ENCODE results near the gene CDCP2.
"Not testable (repeated sequence)": the region's sequence is repeated elsewhere in the genome, so short reads cannot be mapped to it uniquely, and the experiment has no call there.

Gene CDCP2

GRCh38 chr1:54177726-54178125, 24.9 kb upstream of the CDCP2 start:
- Histone ChIP-seq H3K4me3 (ENCODE audit: low read length) (no peak overlapping the region), H3K4me1 (ENCODE audit: control insufficient read depth, low read depth, low read length) (no peaks in the 10 kb centered on the region), H3K27ac (ENCODE audit: low read length) (no peak overlapping the region), H3K36me3 (ENCODE audit: control insufficient read depth, low read depth, low read length) (no peaks in the 10 kb centered on the region), H3K9me3 (ENCODE audit: control insufficient read depth, low read depth, low read length) (no peaks in the 10 kb centered on the region), H3K9ac (ENCODE audit: low read length) (no peak overlapping the region), H3K27me3 (ENCODE audit: control insufficient read depth, insufficient read depth, low read length) (no peaks in the 10 kb centered on the region)

- no peak overlapping the region for H3K27ac ChIP-seq (ENCODE audit: low read length)
- H3K4me1 ChIP-seq (ENCODE audit: control insufficient read depth, low read depth, low read length) = no peaks in the 10 kb centered on the region
- H3K36me3 ChIP-seq (ENCODE audit: control insufficient read depth, low read depth, low read length) = no peaks in the 10 kb centered on the region
- no peaks in the 10 kb centered on the region for H3K9me3 ChIP-seq (ENCODE audit: control insufficient read depth, low read depth, low read length)
- no peak overlapping the region for H3K9ac ChIP-seq (ENCODE audit: low read length)
- no peak overlapping the region for H3K4me3 ChIP-seq (ENCODE audit: low read length)
- no peaks in the 10 kb centered on the region for H3K27me3 ChIP-seq (ENCODE audit: control insufficient read depth, insufficient read depth, low read length)
Observed at GRCh38 chr1:54176621-54177327, 24.0 kb upstream of the CDCP2 start.

GRCh38 chr1:54174106-54174505, 21.3 kb upstream of the CDCP2 start:
- H3K4me1 ChIP-seq (ENCODE audit: control insufficient read depth, low read depth, low read length) = no peaks in the 10 kb centered on the region
- no peak overlapping the region for H3K27ac ChIP-seq (ENCODE audit: low read length)
- H3K36me3 ChIP-seq (ENCODE audit: control insufficient read depth, low read depth, low read length) = no peaks in the 10 kb centered on the region
- no peaks in the 10 kb centered on the region for H3K9me3 ChIP-seq (ENCODE audit: control insufficient read depth, low read depth, low read length)
- no peak overlapping the region for H3K9ac ChIP-seq (ENCODE audit: low read length)
- no peaks in the 10 kb centered on the region for H3K27me3 ChIP-seq (ENCODE audit: control insufficient read depth, insufficient read depth, low read length)
- no peak overlapping the region for H3K4me3 ChIP-seq (ENCODE audit: low read length)

GRCh38 chr1:54173681-54174080, 20.9 kb upstream of the CDCP2 start:
- no peak overlapping the region for H3K9ac ChIP-seq (ENCODE audit: low read length)
- no peaks in the 10 kb centered on the region for H3K9me3 ChIP-seq (ENCODE audit: control insufficient read depth, low read depth, low read length)
- H3K36me3 ChIP-seq (ENCODE audit: control insufficient read depth, low read depth, low read length) = no peaks in the 10 kb centered on the region
- H3K4me3 ChIP-seq (ENCODE audit: low read length) = no peak overlapping the region
- no peak overlapping the region for H3K27ac ChIP-seq (ENCODE audit: low read length)
- H3K4me1 ChIP-seq (ENCODE audit: control insufficient read depth, low read depth, low read length) = no peaks in the 10 kb centered on the region
- no peaks in the 10 kb centered on the region for H3K27me3 ChIP-seq (ENCODE audit: control insufficient read depth, insufficient read depth, low read length)

- H3K27me3 ChIP-seq (ENCODE audit: control insufficient read depth, insufficient read depth, low read length) = no peaks in the 10 kb centered on the region
- H3K27ac ChIP-seq (ENCODE audit: low read length) = no peak overlapping the region
- no peak overlapping the region for H3K4me3 ChIP-seq (ENCODE audit: low read length)
- H3K36me3 ChIP-seq (ENCODE audit: control insufficient read depth, low read depth, low read length) = no peaks in the 10 kb centered on the region
- H3K4me1 ChIP-seq (ENCODE audit: control insufficient read depth, low read depth, low read length) = no peaks in the 10 kb centered on the region
- H3K9me3 ChIP-seq (ENCODE audit: control insufficient read depth, low read depth, low read length) = no peaks in the 10 kb centered on the region
- no peak overlapping the region for H3K9ac ChIP-seq (ENCODE audit: low read length)
Observed at GRCh38 chr1:54172614-54173599, 20.1 kb upstream of the CDCP2 start.

- Histone ChIP-seq H3K9ac (ENCODE audit: low read length) (no peak overlapping the region), H3K27ac (ENCODE audit: low read length) (no peak overlapping the region), H3K4me3 (ENCODE audit: low read length) (no peak overlapping the region), H3K27me3 (ENCODE audit: control insufficient read depth, insufficient read depth, low read length) (no peaks in the 10 kb centered on the region), H3K36me3 (ENCODE audit: control insufficient read depth, low read depth, low read length) (no peaks in the 10 kb centered on the region), H3K4me1 (ENCODE audit: control insufficient read depth, low read depth, low read length) (no peaks in the 10 kb centered on the region), H3K9me3 (ENCODE audit: control insufficient read depth, low read depth, low read length) (no peaks in the 10 kb centered on the region)
Observed at GRCh38 chr1:54171606-54172005, 18.8 kb upstream of the CDCP2 start.

- Histone ChIP-seq H3K9ac (ENCODE audit: low read length) (no peak overlapping the region), H3K27ac (ENCODE audit: low read length) (no peak overlapping the region)
Observed at GRCh38 chr1:54171016-54171415, 18.2 kb upstream of the CDCP2 start.

GRCh38 chr1:54169068-54169467, 16.3 kb upstream of the CDCP2 start:
- Histone ChIP-seq H3K9me3 (ENCODE audit: control insufficient read depth, low read depth, low read length) (no peaks in the 10 kb centered on the region), H3K9ac (ENCODE audit: low read length) (no peak overlapping the region), H3K27ac (ENCODE audit: low read length) (no peak overlapping the region), H3K36me3 (ENCODE audit: control insufficient read depth, low read depth, low read length) (no peaks in the 10 kb centered on the region), H3K4me1 (ENCODE audit: control insufficient read depth, low read depth, low read length) (no peaks in the 10 kb centered on the region), H3K4me3 (ENCODE audit: low read length) (no peak overlapping the region), H3K27me3 (ENCODE audit: control insufficient read depth, insufficient read depth, low read length) (no peaks in the 10 kb centered on the region)

More at GRCh38 chr1:54171016-54171415, 18.2 kb upstream of the CDCP2 start:
- Histone ChIP-seq H3K27me3 (ENCODE audit: control insufficient read depth, insufficient read depth, low read length) (no peaks in the 10 kb centered on the region), H3K36me3 (ENCODE audit: control insufficient read depth, low read depth, low read length) (no peaks in the 10 kb centered on the region), H3K4me3 (ENCODE audit: low read length) (no peak overlapping the region), H3K9me3 (ENCODE audit: control insufficient read depth, low read depth, low read length) (no peaks in the 10 kb centered on the region), H3K4me1 (ENCODE audit: control insufficient read depth, low read depth, low read length) (no peaks in the 10 kb centered on the region)

- no peak overlapping the region for H3K9ac ChIP-seq (ENCODE audit: low read length)
- H3K27me3 ChIP-seq (ENCODE audit: control insufficient read depth, insufficient read depth, low read length) = no peaks in the 10 kb centered on the region
- H3K4me1 ChIP-seq (ENCODE audit: control insufficient read depth, low read depth, low read length) = no peaks in the 10 kb centered on the region
- H3K4me3 ChIP-seq (ENCODE audit: low read length) = no peak overlapping the region
- H3K36me3 ChIP-seq (ENCODE audit: control insufficient read depth, low read depth, low read length) = no peaks in the 10 kb centered on the region
- H3K27ac ChIP-seq (ENCODE audit: low read length) = no peak overlapping the region
- no peaks in the 10 kb centered on the region for H3K9me3 ChIP-seq (ENCODE audit: control insufficient read depth, low read depth, low read length)
Observed at GRCh38 chr1:54168206-54168965, 15.6 kb upstream of the CDCP2 start.

GRCh38 chr1:54167422-54168139, 14.8 kb upstream of the CDCP2 start:
- H3K9me3 ChIP-seq (ENCODE audit: control insufficient read depth, low read depth, low read length) = no peaks in the 10 kb centered on the region
- no peak overlapping the region for H3K9ac ChIP-seq (ENCODE audit: low read length)
- H3K4me3 ChIP-seq (ENCODE audit: low read length) = no peak overlapping the region
- no peak overlapping the region for H3K27ac ChIP-seq (ENCODE audit: low read length)
- H3K27me3 ChIP-seq (ENCODE audit: control insufficient read depth, insufficient read depth, low read length) = no peaks in the 10 kb centered on the region
- H3K36me3 ChIP-seq (ENCODE audit: control insufficient read depth, low read depth, low read length) = no peaks in the 10 kb centered on the region
- H3K4me1 ChIP-seq (ENCODE audit: control insufficient read depth, low read depth, low read length) = no peaks in the 10 kb centered on the region

GRCh38 chr1:54166357-54166756, 13.6 kb upstream of the CDCP2 start:
- H3K9me3 ChIP-seq (ENCODE audit: control insufficient read depth, low read depth, low read length); H3K27me3 ChIP-seq (ENCODE audit: control insufficient read depth, insufficient read depth, low read length); H3K4me3 ChIP-seq (ENCODE audit: low read length); H3K36me3 ChIP-seq (ENCODE audit: control insufficient read depth, low read depth, low read length); H3K27ac ChIP-seq (ENCODE audit: low read length); H3K9ac ChIP-seq (ENCODE audit: low read length); H3K4me1 ChIP-seq (ENCODE audit: control insufficient read depth, low read depth, low read length): not testable (repeated sequence)
